ENCODE data around the gene C10orf105.

Gene C10orf105

DNA sequence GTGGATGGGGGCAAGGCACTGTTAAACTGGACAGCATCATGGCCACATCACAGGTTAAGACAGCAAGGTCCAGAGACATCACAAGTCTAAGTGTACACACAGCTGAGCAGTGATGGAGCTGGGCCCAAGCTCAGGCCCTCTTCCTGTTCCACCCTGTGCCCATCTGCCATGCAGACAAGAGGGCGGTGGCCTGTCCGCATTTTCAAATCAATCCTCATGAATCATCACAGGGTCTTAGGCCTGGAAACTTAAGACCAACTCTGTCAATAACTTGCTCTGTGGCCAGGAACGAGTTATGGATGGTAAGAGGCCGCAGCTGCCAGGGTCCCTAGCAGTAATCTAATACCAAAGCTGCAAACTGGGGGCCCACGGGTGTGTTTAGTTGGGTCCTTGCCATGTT is 3.2 kb downstream of the C10orf105 start:
- DNase-seq (ENCODE audit: low spot score), result no peak

DNA sequence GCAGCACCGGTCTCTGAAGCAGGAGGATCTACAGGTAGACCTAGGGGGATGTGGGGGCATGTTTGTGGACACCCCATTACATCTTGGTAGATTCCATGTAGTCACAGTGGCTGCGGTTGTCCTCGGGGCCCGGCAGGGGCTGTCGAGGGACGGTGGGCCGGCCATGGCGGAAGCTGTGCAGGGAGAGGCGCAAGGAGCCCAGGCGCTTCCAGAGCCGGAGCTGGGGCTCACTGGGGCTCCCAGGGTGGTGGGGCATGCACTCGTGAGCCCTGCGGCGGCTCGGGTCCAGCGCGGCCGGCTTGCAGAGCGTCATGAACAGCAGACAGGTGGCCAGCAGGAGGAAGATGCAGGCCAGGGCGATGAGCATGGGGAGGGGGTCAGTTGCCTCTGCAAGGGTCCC is 3.7 kb downstream of the C10orf105 start:
- DNase-seq (ENCODE audit: low spot score), result no peak

DNA sequence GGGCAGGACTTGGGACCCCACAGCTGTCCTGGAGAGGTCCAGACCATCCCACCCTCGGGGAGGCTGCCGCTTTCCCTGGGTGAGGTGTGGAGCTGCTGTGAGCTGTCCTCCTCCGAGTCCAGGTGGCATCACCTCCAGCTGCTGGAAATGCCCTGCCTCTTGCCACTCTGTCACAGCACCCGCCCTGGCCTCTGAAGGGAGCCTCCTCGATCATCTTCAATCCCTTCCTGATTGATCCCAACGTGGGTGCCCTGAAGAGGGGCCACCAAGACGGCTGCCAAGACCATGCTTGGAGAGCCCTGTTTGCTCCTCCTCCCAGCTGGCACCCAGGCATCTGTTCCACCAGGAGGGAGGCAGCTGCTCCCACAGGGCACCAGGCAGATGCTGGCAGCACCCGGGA is 4.6 kb downstream of the C10orf105 start:
- DNase-seq (ENCODE audit: low spot score), result no peak

DNA sequence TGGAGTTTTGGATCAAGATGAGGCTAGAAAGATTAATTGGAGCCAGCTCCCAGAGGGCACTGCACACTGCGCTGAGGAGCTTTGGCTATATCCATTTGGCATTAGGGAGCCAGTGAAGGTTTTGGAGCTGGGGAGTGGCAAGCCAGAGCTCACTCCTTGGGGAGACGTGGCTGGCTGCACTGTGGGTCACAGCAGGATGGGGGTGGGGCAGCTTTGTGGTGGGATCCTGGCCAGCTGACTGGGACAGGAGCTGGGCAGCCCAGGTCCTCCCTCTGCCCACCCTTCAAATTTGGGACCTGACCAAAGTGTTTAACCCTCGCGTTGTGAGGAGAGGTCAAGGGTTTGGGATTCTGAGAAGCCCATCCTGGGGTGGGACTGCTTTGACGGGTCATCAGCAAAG is 5.0 kb downstream of the C10orf105 start:
- DNase-seq (ENCODE audit: low spot score), result no peak

DNA sequence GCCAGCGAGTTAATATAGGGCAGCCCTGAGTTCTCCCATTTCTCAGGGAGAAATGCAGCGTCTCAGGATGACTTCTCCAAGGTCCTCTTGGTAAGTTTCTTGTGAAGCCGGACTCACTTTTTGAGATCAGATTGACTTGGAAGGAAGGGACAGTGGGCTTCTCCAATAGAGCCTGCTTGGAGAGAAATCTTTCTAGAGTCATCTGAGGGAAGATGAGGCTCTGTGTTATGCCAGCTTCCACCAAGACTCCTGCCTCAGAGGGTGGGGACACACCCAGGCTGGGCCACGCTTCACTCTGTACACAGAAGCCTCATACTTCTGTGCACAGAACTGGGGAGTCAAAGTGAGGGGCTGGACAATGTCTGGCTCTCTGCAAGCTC is 5.6 kb downstream of the C10orf105 start:
- DNase-seq (ENCODE audit: low spot score), result no peak

DNA sequence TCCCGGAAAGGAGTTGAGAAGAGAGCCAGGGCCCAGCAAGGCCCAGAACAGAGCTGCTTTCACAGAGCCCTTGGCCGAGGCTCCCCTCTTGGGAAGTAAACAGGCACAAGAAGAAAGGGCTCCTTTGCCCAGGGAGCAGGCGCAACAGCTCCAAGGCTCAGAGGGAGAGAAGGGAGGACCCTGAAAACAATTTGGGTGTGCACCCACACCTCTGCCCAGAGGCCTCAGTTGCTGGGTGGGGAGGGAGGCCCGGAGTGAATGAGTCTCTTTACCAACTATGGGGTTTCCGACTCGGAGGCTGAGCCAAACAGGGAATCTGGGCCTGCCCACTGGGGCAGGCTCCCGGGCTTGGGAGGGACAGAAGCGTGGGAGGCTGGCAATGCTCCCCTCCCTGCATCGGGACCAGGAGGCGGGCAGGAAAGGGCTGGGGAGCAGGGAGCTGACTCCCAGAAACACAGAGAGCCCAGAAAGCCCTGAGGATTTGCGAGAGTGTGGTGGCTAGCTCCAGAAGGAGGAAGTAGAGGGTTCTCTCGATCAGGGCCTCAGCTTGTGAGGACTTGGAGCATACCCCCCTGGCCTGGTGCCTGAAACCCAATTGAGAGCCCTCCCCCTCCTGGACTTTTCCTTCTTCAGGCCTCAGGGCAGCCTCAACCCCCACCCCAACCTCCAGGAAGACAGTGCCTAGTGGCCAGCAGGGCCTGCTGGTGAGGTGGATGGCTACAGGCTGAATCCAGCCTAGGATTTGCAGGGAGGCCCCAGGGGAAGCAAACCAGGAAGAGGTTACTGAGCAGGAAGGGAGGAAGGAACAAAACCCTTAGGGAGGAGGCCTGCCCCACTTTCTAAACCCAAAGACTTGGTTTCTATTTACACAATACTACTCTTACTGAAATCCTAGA is 6.2 kb downstream of the C10orf105 start:
- DNase-seq (ENCODE audit: low spot score), result no peak

DNA sequence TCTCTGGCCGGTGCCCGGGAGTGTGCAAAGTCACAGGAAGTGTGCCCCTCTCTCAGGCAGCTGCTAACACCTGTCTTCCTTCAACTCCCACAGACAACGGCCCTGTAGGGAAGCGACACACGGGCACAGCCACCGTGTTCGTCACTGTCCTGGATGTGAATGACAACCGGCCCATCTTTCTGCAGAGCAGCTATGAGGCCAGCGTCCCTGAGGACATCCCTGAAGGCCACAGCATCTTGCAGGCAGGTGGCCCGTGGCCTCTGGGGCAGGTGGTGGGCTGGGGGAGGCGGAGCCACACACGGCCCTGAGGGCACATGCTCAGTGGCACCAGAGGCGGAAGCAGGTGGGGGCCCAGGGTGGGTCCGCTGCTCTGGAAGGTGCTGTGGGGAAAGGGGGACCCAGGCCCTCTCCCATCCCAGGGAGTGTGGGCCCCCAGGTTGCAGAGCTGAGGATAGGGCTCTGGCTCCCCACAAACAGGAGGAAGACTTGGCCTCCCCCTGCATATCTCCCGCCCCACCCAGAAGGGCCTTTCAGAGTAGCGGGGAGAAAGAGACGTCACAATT is 6.9 kb downstream of the C10orf105 start:
- no peak for DNase-seq (ENCODE audit: low spot score)

DNA sequence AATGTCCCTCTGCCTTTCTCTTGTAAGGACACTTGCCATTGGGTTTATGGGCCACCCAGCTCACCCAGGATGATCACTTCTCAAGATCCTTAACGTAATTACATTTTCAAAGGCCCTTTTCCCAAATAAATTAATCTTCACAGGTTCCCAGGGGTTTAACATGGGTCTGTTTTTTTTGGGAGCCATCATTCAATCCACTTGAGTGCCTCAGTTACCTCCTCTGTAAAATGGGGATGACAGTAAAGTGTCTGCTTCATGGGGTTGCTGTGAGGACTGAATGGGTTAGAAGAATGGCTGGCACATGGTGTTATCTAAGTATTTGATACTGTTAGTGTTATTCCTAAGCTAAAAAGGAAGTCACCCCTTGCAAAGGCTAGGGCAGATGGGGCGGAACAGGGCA is 7.4 kb downstream of the C10orf105 start:
- DNase-seq (ENCODE audit: low spot score), result no peak

DNA sequence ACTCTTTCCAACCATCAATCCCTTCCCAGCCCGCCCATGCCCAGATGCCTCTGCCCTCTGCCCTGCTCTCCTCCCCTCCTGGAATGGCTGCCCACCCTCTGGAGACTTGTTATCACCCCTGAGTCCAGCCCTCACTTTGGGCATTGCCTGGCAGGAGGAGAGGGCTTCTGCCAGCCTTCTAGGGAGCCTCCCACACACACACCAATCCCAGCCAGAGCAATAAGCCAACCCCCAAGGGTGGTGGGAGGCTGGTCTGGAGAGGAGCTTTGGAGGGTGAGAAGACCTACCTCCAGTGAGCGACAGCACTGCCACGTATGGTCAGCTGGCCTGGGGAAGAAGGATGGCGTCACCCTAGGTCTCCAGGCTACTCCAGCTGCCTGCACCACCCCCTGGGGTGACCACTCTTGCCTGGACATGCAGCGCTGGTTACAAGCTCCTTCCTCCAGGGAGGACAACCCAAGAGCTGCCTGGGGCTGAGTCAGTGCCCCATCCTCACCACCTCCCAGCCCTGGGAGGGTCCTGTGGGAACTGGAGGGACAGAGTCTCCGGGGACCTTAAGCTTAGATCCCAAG is 8.4 kb downstream of the C10orf105 start:
- no peak for DNase-seq (ENCODE audit: low spot score)

DNA sequence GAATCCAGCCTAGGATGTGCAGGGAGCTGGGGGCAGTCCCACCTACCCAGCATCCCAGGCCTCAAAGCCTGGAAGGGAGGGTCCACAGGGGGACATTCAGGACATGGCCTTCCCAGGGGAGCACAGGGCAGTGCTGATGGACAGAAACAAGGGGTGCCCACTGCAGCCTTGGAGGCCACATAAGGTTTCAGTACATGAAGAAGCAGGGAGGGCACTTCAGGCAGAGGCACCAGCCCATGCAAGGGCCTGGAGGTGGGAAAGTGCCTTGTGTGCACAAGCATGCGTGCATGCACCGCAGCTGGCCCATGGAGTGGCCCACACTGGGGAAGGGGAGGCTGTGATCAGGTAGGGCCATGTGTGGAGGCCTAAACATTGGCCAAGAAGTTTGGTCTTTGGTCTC is 9.1 kb downstream of the C10orf105 start:
- no peak for DNase-seq (ENCODE audit: low spot score)

DNA sequence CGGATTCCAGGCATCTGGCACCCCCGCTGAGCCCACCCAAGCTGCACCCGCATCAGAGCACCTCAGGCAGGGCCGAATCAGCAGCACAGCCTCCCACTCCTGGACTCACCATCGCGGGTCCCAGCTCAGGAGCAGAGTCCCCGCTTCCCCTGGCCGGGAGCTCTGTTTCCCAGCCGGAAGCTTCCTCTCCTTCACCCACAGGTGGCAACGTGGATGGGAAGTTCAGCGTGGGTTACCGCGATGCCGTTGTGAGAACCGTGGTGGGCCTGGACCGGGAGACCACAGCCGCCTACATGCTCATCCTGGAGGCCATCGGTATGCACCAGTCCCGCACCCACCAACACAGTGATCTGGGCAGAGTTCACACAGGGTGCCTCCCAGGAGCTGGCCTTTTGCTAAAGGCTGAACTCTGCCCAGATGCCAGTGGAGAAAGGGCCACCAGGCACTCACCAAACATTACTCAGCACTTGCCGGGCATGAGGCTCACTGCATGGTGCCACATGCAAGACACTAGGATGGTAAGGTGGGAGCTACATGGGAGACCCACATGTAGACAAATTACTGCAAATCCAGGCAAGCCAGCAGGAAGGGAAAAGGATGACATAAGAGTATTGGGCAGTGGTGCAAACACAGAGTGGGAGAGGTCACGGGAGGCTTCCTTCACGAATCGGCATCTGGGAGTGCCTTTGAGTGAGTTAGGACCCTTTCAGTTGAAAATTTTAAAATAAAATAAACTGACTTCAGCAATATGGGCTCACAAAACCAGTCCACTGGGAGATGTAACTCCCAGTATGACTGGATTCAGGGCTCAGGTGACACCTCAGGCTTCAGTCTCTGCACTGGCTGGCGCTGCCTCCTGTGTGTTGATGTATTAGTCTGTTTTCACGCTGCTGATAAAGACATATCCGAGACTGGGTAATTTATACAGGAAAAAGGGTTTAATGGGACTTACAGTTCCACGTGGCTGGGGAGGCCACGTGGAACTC is 10.4 kb downstream of the C10orf105 start:
- DNase-seq (ENCODE audit: low spot score), result no peak

DNA sequence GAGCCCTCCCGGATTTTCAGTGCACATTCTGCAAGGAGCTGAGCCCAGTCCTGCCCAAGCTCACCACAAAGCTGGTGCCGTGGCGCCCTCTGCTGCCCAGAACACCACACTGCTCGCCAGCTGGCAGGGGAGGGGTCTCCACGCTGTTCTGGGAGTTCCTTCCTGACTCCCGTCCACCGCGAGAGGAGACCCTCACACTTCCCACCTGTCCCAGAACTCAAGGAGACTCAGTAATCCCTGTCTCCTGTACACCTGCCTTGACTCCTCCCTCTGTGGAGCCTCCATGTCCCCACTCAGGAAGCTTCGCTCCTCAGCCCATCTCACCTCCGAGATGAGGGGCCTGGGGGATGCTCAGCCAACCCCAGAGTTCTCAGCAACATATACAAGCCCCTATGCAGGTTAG is 11.3 kb downstream of the C10orf105 start:
- DNase-seq (ENCODE audit: low spot score), result peak; percentile 54

DNA sequence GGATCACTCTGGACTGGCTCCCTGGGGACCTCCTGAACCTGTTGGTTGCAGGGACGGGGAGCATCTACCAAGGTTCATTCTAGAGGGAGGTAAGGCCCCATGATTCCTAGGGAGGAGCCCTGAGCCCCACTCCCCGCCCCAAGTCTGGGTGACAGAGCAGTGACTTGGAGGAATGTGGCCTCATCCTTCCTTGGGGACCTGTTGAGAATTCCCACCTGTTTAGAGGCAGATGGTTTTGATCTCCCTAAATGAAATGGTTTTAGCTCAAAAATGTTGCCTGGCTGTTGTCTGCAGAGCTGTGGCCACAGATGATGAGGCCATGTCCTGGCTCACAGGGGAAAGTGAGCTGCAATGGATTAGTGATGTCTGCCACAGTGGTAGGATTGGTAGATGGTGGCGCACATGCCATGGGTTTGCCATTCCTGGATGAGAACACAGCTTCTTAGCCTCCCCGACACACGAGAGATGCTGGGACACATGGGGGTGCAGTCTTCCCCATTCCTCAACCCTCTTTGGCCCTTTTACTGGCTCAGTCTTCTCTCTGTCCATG is 12.3 kb downstream of the C10orf105 start:
- no peak for DNase-seq (ENCODE audit: low spot score)

DNA sequence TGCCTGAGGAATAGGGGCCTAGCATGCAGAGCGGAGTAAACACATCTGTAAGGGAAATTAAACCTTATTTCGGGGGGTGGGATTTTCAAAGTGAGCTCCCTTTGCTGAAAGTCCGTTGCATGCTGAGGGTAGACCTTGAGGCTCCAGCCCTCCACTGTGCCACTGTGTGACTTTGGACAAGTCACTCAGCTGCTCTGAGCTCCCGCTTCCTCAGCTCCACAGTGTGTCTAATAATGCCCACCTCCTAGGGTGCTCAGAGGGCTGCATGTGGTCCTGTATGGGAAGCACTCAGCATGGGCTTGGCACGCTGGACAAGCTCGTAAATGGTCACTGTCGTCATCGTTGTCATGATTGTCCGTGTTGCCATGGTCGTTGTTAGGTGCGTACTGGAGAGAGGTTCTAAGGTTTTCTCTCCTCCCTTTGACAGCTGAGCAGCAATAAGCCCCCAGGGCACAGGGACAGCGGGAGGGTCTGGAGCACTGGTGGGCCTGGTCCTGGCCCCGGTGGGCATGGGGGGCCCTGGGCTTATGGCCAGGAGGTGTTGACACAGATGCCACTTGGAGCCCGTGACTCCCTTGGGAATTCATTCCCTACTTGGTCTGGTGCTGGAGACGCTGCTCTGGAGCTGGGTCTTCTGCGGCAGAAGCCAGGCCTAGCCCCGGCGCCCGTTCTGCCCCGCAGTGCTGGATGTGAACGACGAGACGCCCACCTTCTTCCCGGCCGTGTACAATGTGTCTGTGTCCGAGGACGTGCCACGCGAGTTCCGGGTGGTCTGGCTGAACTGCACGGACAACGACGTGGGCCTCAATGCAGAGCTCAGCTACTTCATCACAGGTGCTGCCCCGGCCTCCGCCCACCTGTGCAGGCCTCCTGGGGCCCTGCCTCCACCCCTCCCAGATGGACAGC is 13.1 kb downstream of the C10orf105 start:
- no peak for DNase-seq (ENCODE audit: low spot score)

DNA sequence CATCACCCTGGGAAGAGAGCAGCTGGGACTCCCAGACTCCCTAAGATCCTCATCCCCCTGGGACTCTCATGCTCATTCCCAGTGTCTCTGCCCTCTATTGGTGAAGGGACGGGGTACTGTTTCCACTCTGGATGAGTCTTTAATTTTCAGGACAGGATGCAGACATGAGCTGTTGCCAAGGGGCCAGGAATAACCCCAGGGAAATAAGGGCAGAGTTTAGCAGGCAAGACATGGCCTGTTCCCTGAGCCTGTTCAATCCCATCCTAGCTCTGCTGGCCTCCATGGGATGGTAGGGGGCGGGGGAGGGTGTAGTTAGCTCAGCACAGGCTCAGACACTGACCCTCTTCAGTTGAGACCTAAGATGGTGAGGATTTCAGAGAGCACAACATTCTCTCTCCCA is 14.0 kb downstream of the C10orf105 start:
- no peak for DNase-seq (ENCODE audit: low spot score)

DNA sequence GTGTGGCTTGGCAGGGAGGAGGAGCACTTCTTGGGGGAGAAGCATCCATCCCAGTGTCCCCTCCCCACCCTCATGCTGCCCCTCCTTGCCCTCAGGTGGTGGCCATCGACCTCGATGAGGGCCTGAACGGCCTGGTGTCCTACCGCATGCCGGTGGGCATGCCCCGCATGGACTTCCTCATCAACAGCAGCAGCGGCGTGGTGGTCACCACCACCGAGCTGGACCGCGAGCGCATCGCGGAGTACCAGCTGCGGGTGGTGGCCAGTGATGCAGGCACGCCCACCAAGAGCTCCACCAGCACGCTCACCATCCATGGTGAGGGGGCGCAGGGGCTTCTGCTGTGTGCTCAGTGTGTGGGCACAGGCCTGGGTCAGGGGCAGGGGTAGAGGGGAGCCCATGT is 14.8 kb downstream of the C10orf105 start:
- DNase-seq (ENCODE audit: low spot score), result no peak

DNA sequence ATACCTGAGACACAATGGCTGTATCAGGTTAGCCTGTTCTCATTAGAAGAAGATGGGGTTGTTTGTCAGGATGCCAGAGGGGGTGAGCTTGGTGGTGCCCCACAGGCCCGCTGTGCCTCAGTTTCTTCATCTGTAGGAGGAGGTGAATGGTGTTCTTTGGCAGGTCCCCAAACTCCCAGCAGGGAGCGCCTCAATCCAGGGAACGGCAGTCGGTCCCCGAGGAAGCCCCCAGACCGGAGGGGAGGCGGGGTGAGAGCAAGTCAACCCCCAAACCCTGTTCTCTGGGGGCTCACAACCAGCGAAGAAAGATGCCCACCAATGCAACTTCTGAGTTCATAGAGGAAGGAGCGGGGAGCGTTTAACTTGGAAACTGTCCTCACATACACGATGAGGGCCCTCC is 16.0 kb downstream of the C10orf105 start:
- DNase-seq (ENCODE audit: low spot score), result no peak

DNA sequence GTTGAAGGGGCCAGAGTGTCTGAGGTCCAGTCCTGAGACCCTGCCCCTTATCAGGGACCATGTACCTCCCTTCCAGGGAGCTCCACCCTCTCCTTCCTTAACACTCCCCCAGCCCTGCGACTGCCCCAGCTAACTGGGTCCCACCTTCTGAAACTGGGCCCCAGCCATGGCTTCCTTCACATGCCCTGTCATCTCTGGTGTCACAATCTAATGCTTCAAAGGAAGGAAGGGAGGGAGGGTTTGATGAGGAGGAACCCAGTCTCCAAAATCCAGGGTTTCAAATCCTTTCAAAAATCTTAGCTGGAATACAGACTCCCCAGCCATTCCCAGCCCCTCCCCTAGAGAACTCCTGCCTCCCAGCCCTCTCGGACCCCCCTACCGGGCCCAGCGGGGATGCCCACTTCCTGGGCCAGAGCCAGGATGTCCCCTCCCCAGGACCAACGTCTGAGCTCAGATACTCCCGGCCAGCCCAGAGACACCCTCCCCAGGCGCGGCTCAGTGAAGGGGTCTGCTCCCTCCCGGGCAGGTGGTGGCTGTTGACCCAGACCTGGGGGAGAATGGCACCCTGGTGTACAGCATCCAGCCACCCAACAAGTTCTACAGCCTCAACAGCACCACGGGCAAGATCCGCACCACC is 18.0 kb downstream of the C10orf105 start:
- DNase-seq (ENCODE audit: low spot score), result no peak

DNA sequence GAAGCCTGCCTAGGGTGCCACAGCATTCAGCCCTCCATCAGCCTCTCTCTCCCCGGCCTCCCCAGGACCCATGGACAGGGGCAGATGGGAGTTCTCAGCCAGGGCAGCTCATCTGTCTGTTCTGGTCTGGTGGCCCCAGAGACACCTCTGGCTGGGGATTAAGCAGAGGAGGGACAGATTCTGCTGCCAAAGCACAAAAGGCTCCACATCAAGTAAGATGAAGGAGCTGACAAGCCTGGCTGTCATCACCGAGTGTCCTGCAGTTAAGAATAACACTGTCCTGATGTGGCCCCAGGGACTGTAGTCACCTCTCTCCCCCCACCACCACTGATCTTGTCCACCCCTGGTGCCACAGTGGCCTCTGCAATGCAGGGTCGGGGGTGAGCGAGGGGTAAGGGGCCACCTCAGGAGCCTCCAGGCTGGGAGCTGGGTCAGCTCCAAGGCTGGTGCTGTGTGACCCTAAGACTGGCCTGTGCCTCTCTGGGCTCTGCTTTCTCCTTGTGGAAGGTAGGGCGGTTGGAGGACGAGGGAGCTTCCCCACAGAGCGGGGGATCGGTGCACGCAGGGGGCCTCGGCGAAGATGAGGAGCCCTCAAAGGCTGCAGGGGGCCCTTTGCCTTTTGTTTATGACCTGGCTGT is 18.7 kb downstream of the C10orf105 start:
- no peak for DNase-seq (ENCODE audit: low spot score)

DNA sequence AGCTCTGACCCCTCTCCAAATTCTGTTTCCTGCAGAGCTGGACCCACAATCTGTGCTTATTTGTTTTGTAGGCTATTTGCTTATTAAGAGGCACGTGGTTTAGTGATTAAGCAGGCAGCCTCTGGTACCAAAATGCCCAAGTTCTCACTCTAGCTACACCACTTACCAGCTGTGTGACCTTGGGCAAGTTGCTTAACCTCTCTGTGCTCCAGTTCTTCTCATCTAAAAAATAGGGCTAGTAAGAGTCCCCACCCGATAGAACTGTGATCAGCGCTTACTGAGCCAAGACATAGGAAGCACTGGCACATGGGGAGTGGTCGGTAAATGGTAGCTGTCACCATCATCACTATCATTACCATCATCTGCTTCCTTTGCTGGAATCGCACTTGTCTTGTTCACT is 20.8 kb downstream of the C10orf105 start:
- DNase-seq (ENCODE audit: low spot score), result no peak
